WTC11 (cell line): ENCODE data around the gene FSD1. TPM values are rescaled to one million over a fixed set of nuclear protein-coding genes. Genes with fewer than 3 reads are reported as not detected.

ENCODE experiments used
- ATAC-seq: fragments of 200-7000 bp; cut with Tn5 transposase; 2 replicates; pipeline ENCODE4 v1.10.0; 2021; ENCODE audit warnings: mild to moderate bottlenecking, moderate library complexity
- Bru-seq: library from RNA; stranded (reverse); fragments of 400-500 nt; gene quantifications from one replicate; lab custom pipeline; 2021; lab: Mats Ljungman, UMichigan
- CTCF ChIA-PET: fragments of 300-600 bp; sonication (Branson Sonifier 250); formaldehyde crosslinking; loops from one replicate; lab custom pipeline; 2021; ENCODE audit warnings: antibody characterized with exemption; lab: Charles Lee
- POLR2A ChIA-PET: fragments of 350-600 bp; sonication (Branson Sonifier 250); formaldehyde crosslinking; loops from one replicate; lab custom pipeline; 2021; ENCODE audit warnings: antibody characterized with exemption; lab: Charles Lee
- DNase-seq: peaks from one replicate; pipeline ENCODE4 v3.0.0; 2021; ENCODE audit warnings: low spot score
- H3K27ac Mint-ChIP-seq: 2 replicates; pipeline ENCODE4 v1.8.0; 2021; ENCODE audit warnings: mixed read lengths
- H3K27me3 Mint-ChIP-seq: 2 replicates; pipeline ENCODE4 v1.8.0; 2021; ENCODE audit warnings: low read depth, mild to moderate bottlenecking, moderate library complexity, mixed read lengths
- H3K36me3 Mint-ChIP-seq: 2 replicates; pipeline ENCODE4 v1.8.0; 2021; ENCODE audit warnings: mixed read lengths
- H3K4me1 Mint-ChIP-seq: 2 replicates; pipeline ENCODE4 v1.8.0; 2022; ENCODE audit warnings: mixed read lengths
- H3K4me3 Mint-ChIP-seq: 2 replicates; pipeline ENCODE4 v1.8.0; 2021; ENCODE audit warnings: mild to moderate bottlenecking, moderate library complexity, mixed read lengths
- H3K9me3 Mint-ChIP-seq: 2 replicates; pipeline ENCODE4 v1.8.0; 2021; ENCODE audit warnings: mixed read lengths
- ARID4B ChIP-seq: sonication (generic); formaldehyde crosslinking; IDR thresholded peaks from 2 replicates; pipeline ENCODE4 v1.8.0; 2023; ENCODE audit warnings: missing genetic modification reagents, mild to moderate bottlenecking, borderline replicate concordance
- CTCF ChIP-seq: fragments of 200-600 bp; IDR thresholded peaks from 2 replicates; pipeline ENCODE4 v1.8.0; 2022; ENCODE audit warnings: antibody characterized with exemption
- HMGA2 ChIP-seq: fragments of 250-450 bp; sonication (Bioruptor Pico); IDR thresholded peaks from 2 replicates; pipeline ENCODE4 v1.4.0; 2021; ENCODE audit warnings: mild to moderate bottlenecking, moderate library complexity
- JUN ChIP-seq: sonication (generic); formaldehyde crosslinking; IDR thresholded peaks from 2 replicates; pipeline ENCODE4 v1.8.0; 2023; ENCODE audit warnings: mild to moderate bottlenecking, missing genetic modification reagents
- MAX ChIP-seq: sonication (generic); formaldehyde crosslinking; IDR thresholded peaks from 2 replicates; pipeline ENCODE4 v1.8.0; 2022; ENCODE audit warnings: mild to moderate bottlenecking, missing genetic modification reagents
- MYBL2 ChIP-seq: sonication (generic); formaldehyde crosslinking; IDR thresholded peaks from 2 replicates; pipeline ENCODE4 v1.8.1; 2023; ENCODE audit warnings: mild to moderate bottlenecking, moderate library complexity, missing genetic modification reagents
- NR2C2 ChIP-seq: sonication (generic); formaldehyde crosslinking; IDR thresholded peaks from 2 replicates; pipeline ENCODE4 v1.8.0; 2022; ENCODE audit warnings: mild to moderate bottlenecking, missing genetic modification reagents
- SP1 ChIP-seq: sonication (generic); formaldehyde crosslinking; conservative IDR thresholded peaks from 2 replicates; pipeline ENCODE4 v1.8.1; 2022; ENCODE audit warnings: missing genetic modification reagents
- ZNF425 ChIP-seq: fragments of 250-450 bp; sonication (Bioruptor Pico); conservative IDR thresholded peaks from 2 replicates; pipeline ENCODE4 v1.9.0; 2021; ENCODE audit warnings: mild to moderate bottlenecking
- long read RNA-seq, 3 experiments: library from RNA in 1 of 3; library from capped mRNA in 1 of 3; library from polyadenylated mRNA in 1 of 3; unstranded in 2 of 3; stranded (forward) in 1 of 3; transcript quantifications; one replicate each; pipeline ENCODE4 v2.0.0, GENCODE V29; 2021
- total RNA-seq: library from RNA; stranded (reverse); gene quantifications from 3 replicates; pipeline ENCODE4 v1.2.3, GENCODE V29; 2021
- TF ChIP-seq, protein P1 (sequence below): fragments of 250-450 bp; sonication (Bioruptor Pico); IDR thresholded peaks from 2 replicates; pipeline ENCODE4 v2.1.2; 2022; ENCODE audit warnings: mild to moderate bottlenecking, moderate library complexity

FSD1 gene
- total RNA-seq = 61.3 to 69.2 TPM (median 65.7 TPM) in 3 replicates
- percentile 53 among the genes with signal in this experiment for Bru-seq, nascent RNA
- long read RNA-seq, experiment 1, transcript FSD1-204 (13 exons, 1,634 nt) = minor isoform, 6 of 254 reads
- long read RNA-seq, experiment 1, transcript FSD1-201 (13 exons, 1,831 nt) = major isoform, 175 of 254 reads
- long read RNA-seq, experiment 1, partial matches to known transcripts = 22 of 254 reads
- long read RNA-seq, experiment 1, other reads (novel, unspliced or antisense) = 49 of 254 reads
- long read RNA-seq, experiment 2, transcript FSD1-201 (13 exons, 1,831 nt) = major isoform, 26 of 61 reads
- long read RNA-seq, experiment 2, partial matches to known transcripts = 12 of 61 reads
- long read RNA-seq, experiment 2, other reads (novel, unspliced or antisense) = 20 of 61 reads
- long read RNA-seq, experiment 3, transcript FSD1-201 (13 exons, 1,831 nt) = major isoform, 36 of 48 reads
- long read RNA-seq, experiment 3, partial matches to known transcripts = 4 of 48 reads
- long read RNA-seq, experiment 3, other reads (novel, unspliced or antisense) = 6 of 48 reads

DNA sequence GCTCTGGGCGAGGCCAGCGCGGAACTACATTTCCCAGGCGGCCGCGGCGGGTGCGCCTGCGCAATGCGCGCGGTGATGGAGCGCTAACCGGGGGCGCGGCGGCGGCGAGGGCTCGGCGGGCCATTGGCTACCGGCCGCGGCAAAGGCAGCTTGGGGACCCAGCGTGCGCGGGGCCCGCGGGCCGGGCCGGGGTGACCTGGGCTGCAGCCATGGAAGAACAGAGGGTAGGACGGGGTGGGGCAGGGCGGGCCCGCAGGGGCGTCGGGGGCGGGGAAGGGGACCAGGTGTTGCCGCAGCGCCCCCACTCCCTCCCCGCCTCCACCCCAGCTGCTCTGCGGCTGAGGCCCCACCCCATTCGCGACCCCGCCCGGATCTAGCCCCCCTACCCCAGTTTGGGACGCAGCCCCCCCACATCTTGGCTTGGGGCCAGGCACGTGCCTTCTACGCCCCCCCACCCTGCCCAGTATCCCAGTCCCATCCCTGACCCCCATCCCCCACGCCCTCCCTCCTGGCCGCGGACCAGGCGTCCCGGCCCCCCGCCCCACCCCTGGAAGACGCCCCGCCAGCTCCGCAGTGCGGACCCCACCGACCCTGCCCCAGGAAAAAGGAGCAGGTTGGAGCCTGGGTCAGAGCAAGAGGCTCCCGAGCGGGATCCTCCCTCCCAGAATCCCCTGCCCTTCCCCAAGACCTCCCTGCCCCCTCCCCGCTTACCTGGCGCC, at the start of gene FSD1:
FSD1 (plus strand) TSS at position 61 of the 719 bp plus-strand sequence; CDS start at position 210, 149 bp downstream.
- DNase-seq = peak; percentile 87
- CTCF ChIA-PET = interaction anchor here (0.9 to 2.0 kb wide), 11 partner anchors 20 to 165 kb away, joined by 3 to 30 read pairs (median 4); partner anchors contain the start of genes MPND and YJU2
- Mint-ChIP-seq H3K27me3 (peaks cover 3% of the 10 kb centered on the region), H3K4me3 (peak within 1 kb of the TSS; percentile 67), H3K9me3 (no peaks in the 10 kb centered on the region), H3K36me3 (peaks cover 30% of the 10 kb centered on the region), H3K4me1 (peaks cover 17% of the 10 kb centered on the region), H3K27ac (no peak within 1 kb of the TSS)
- POLR2A ChIA-PET = interaction anchor here (0.6 to 1.0 kb wide), 2 partner anchors 38 to 468 kb away, joined by 3 to 7 read pairs; partner anchors contain the start of gene MPND
- TF ChIP-seq ZNF425 (CRISPR knock-in tag) (no peak), SP1 (peak; percentile 54; the same call in 1 of the 2 replicates), MYBL2 (no peak), HMGA2 (CRISPR knock-in tag) (no peak), ARID4B (CRISPR knock-in tag) (no peak), MAX (CRISPR knock-in tag) (0 out of 2 replicates have a peak, but pooled peaks have one; percentile 18)
- peak; percentile 93 for ATAC-seq

DNA sequence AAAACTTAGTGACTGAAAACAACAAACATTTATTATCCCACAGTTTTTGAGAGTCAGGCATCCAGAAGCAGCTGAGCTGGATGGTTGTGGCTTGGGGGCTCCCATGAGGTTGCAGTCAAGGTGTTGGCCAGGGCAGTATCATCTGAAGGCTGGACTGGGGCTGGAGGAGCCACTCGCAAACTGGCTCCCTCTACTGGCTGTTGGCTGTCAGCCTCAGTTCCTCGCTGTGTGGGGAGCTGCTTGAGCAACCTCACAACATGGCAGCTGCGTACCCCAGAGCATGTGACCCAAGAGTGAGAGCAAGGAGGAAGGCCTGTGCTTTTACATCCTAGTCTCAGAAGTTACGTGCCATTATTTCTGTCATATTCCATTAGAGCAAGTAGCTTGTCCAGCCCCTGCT, 47.8 kb upstream of the FSD1 start:
- H3K4me3 Mint-ChIP-seq = no peak overlapping the region

More for the DNA sequence above, 47.8 kb upstream of the FSD1 start:
- Mint-ChIP-seq H3K36me3 (peaks cover 61% of the 10 kb centered on the region), H3K9me3 (peaks cover 13% of the 10 kb centered on the region), H3K27ac (no peak overlapping the region), H3K27me3 (no peaks in the 10 kb centered on the region), H3K4me1 (no peaks in the 10 kb centered on the region)
- ChIA-PET POLR2A (no interaction called here), CTCF (interaction anchor here (0.6 to 5.9 kb wide), 6 partner anchors 10 to 95 kb away, joined by 3 to 46 read pairs (median 4); partner anchors contain the start of genes STAP2 and YJU2)
- TF ChIP-seq JUN = no peak
- no peak for TF ChIP-seq CTCF
- TF ChIP-seq, protein P1, sequence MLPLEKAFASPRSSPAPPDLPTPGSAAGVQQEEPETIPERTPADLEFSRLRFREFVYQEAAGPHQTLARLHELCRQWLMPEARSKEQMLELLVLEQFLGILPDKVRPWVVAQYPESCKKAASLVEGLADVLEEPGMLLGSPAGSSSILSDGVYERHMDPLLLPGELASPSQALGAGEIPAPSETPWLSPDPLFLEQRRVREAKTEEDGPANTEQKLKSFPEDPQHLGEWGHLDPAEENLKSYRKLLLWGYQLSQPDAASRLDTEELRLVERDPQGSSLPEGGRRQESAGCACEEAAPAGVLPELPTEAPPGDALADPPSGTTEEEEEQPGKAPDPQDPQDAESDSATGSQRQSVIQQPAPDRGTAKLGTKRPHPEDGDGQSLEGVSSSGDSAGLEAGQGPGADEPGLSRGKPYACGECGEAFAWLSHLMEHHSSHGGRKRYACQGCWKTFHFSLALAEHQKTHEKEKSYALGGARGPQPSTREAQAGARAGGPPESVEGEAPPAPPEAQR (CRISPR knock-in tag) = no peak
- TF ChIP-seq NR2C2 (CRISPR knock-in tag) = no peak
- DNase-seq (no peak), ATAC-seq (peak; percentile 41)
